Right forelimb (tissue), 1 donor: ENCODE measurements around the gene PCDHGC5.
A peak's percentile ranks its signal among the peaks of the same experiment; 100 is the strongest.

Source experiments
- DNase-seq: peaks from one replicate; pipeline ENCODE4 v3.0.0-alpha.2; 2018

Gene PCDHGC5

GRCh38 chr5:141513627-141514329, 24.9 kb downstream of the PCDHGC5 start:
- DNase-seq = peak; percentile 91

- DNase-seq = no peak
Observed at GRCh38 chr5:141514330-141515133, 25.7 kb downstream of the PCDHGC5 start.

- no peak for DNase-seq
Observed at GRCh38 chr5:141515141-141515540, 26.3 kb downstream of the PCDHGC5 start.

GRCh38 chr5:141515946-141516671, 27.2 kb downstream of the PCDHGC5 start:
- DNase-seq = no peak

GRCh38 chr5:141516672-141517025, 27.8 kb downstream of the PCDHGC5 start:
- no peak for DNase-seq

- DNase-seq = no peak
Observed at GRCh38 chr5:141517312-141517711, 28.4 kb downstream of the PCDHGC5 start.

GRCh38 chr5:141517880-141518617, 29.2 kb downstream of the PCDHGC5 start:
- DNase-seq = no peak

- DNase-seq = no peak
Observed at GRCh38 chr5:141518618-141519015, 29.7 kb downstream of the PCDHGC5 start.

GRCh38 chr5:141519605-141520565, 31.0 kb downstream of the PCDHGC5 start:
- no peak for DNase-seq

GRCh38 chr5:141521244-141521781, 32.4 kb downstream of the PCDHGC5 start:
- no peak for DNase-seq

- no peak for DNase-seq
Observed at GRCh38 chr5:141522301-141522700, 33.4 kb downstream of the PCDHGC5 start.

GRCh38 chr5:141523991-141524390, 35.1 kb downstream of the PCDHGC5 start:
- DNase-seq = no peak

GRCh38 chr5:141524604-141525597, 36.0 kb downstream of the PCDHGC5 start:
- peak; percentile 92 for DNase-seq

GRCh38 chr5:141525653-141526052, 36.8 kb downstream of the PCDHGC5 start:
- DNase-seq = no peak

GRCh38 chr5:141527426-141527825, 38.5 kb downstream of the PCDHGC5 start:
- DNase-seq = no peak

- peak; percentile 80 for DNase-seq
Observed at GRCh38 chr5:141528291-141528984, 39.6 kb downstream of the PCDHGC5 start.

GRCh38 chr5:141529002-141529401, 40.1 kb downstream of the PCDHGC5 start:
- DNase-seq = no peak

- DNase-seq = no peak
Observed at GRCh38 chr5:141529873-141530272, 41.0 kb downstream of the PCDHGC5 start.

- no peak for DNase-seq
Observed at GRCh38 chr5:141532726-141533125, 43.8 kb downstream of the PCDHGC5 start.
